ENCODE data around the gene MYMX. TPM values are rescaled to one million over a fixed set of nuclear protein-coding genes. Genes with fewer than 3 reads are reported as not detected.

Gene MYMX
- total and polyA plus RNA-seq, 2 of the 13 experiments (the other 11 are each of a cell fraction or from before 2014, with no cell fraction given) = not detected

DNA sequence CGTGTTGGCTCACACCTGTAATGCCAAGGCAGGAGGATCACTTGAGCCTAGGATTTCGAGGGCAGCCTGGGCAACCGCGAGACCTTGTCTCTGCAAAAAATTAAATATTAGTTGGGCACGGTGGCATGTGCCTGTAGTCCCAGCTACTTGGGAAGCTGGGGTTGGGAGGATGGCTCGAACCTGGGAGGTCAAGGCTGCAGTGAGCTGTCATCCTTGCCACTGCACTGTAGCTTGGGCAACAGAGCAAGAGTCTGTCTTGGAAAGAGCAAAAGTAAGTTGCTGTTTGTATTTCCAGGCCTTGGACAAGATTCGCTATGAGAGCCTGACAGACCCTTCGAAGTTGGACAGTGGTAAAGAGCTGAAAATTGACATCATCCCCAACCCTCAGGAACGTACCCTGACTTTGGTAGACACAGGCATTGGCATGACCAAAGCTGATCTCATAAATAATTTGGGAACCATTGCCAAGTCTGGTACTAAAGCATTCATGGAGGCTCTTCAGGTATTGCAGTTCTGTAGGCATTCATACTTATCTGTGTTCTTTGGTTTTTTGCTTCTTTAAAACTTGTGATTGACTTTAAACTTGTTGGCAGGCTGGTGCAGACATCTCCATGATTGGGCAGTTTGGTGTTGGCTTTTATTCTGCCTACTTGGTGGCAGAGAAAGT is 32.5 kb downstream of the MYMX start (continued):
- TF ChIP-seq ZFP91 (CRISPR knock-in tag; IDR thresholded peaks at IDR 0.05; ENCODE audit: borderline replicate concordance) (peak; percentile 47; the same call in 1 of the 2 replicates), THAP11 (CRISPR knock-in tag; IDR thresholded peaks at IDR 0.05) (0 out of 2 replicates have a peak, but pooled peaks have one; percentile 15), CBFB (CRISPR knock-in tag; IDR thresholded peaks at IDR 0.05) (no peak), SNAI1 (CRISPR knock-in tag; IDR thresholded peaks at IDR 0.05; ENCODE audit: borderline replicate concordance) (no peak), SP4 (CRISPR knock-in tag; IDR thresholded peaks at IDR 0.05) (0 out of 2 replicates have a peak, but pooled peaks have one; percentile 4), POLR2G (IDR thresholded peaks at IDR 0.05; ENCODE audit: low read depth, low read length) (peak; percentile 29; the same call in 1 of the 2 replicates), MAFK (conservative IDR thresholded peaks at IDR 0.05 in 1 of 2, IDR thresholded peaks at IDR 0.05 in 1 of 2; ENCODE audit: low read length in 2 of 2) (no peak), KAT7 (CRISPR knock-in tag; IDR thresholded peaks at IDR 0.05; ENCODE audit: borderline replicate concordance) (no peak), SOX13 (IDR thresholded peaks at IDR 0.05) (no peak), SOX13 (CRISPR knock-in tag; conservative IDR thresholded peaks at IDR 0.05 in 1 of 2, IDR thresholded peaks at IDR 0.05 in 1 of 2) (no peak), HMG20B (CRISPR knock-in tag; conservative IDR thresholded peaks at IDR 0.05) (no peak), ZMYM4 (CRISPR knock-in tag; IDR thresholded peaks at IDR 0.05) (no peak), NKX3-1 (CRISPR knock-in tag; IDR thresholded peaks at IDR 0.05) (no peak), ZMYM3 (CRISPR knock-in tag; IDR thresholded peaks at IDR 0.05) (no peak), PAF1 (CRISPR knock-in tag; IDR thresholded peaks at IDR 0.05) (peak; percentile 55; the same call in 1 of the 2 replicates), SUZ12 (IDR thresholded peaks at IDR 0.05; ENCODE audit: low read depth, low read length) (no peak), ZNF484 (CRISPR knock-in tag; IDR thresholded peaks at IDR 0.05; ENCODE audit: borderline replicate concordance, low read depth) (no peak), SATB2 (CRISPR knock-in tag; IDR thresholded peaks at IDR 0.05) (no peak), REL (CRISPR knock-in tag; conservative IDR thresholded peaks at IDR 0.05) (no peak), MYNN (CRISPR knock-in tag; IDR thresholded peaks at IDR 0.05; ENCODE audit: low read depth) (no peak), REPIN1 (CRISPR knock-in tag; IDR thresholded peaks at IDR 0.05; ENCODE audit: borderline replicate concordance, low read depth) (no peak), ZNF678 (CRISPR knock-in tag; IDR thresholded peaks at IDR 0.05) (no peak), SALL1 (CRISPR knock-in tag; IDR thresholded peaks at IDR 0.05) (0 out of 2 replicates have a peak, but pooled peaks have one; percentile 14), EHMT2 (IDR thresholded peaks at IDR 0.05; ENCODE audit: borderline replicate concordance, low read depth, low read length) (no peak)
- TF ChIP-seq, protein P1, sequence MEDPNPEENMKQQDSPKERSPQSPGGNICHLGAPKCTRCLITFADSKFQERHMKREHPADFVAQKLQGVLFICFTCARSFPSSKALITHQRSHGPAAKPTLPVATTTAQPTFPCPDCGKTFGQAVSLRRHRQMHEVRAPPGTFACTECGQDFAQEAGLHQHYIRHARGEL (CRISPR knock-in tag; IDR thresholded peaks at IDR 0.05) = 0 out of 2 replicates have a peak, but pooled peaks have one; percentile 22
- TF ChIP-seq, protein P2, sequence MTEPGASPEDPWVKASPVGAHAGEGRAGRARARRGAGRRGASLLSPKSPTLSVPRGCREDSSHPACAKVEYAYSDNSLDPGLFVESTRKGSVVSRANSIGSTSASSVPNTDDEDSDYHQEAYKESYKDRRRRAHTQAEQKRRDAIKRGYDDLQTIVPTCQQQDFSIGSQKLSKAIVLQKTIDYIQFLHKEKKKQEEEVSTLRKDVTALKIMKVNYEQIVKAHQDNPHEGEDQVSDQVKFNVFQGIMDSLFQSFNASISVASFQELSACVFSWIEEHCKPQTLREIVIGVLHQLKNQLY (CRISPR knock-in tag; IDR thresholded peaks at IDR 0.05) = no peak
- TF ChIP-seq, protein P3, sequence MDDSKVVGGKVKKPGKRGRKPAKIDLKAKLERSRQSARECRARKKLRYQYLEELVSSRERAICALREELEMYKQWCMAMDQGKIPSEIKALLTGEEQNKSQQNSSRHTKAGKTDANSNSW (CRISPR knock-in tag; IDR thresholded peaks at IDR 0.05; ENCODE audit: borderline replicate concordance) = no peak
- TF ChIP-seq, protein P4, sequence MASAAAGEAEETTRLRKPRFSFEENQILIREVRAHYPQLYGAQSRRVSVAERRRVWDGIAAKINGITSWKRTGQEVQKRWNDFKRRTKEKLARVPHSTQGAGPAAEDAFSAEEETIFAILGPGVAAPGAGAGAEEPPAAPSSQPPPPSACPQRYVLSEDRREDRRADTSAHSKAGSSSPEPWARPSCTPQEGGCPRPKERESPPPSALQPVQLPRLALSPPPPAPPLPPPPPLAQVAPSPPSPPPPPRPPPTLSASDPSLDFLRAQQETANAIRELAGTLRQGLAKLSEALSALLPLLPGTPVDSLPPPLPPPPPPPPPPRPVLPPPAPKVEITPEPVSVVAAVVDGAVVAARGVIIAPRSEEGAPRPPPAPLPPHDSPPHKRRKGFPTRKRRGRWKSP (CRISPR knock-in tag; IDR thresholded peaks at IDR 0.05) = no peak
